Esophagus muscularis mucosa (tissue), 4 donors: ENCODE measurements around the gene DNAH10. TPM values are rescaled to one million over a fixed set of nuclear protein-coding genes. Genes with fewer than 3 reads are reported as not detected.

Experiments used
- DNase-seq: peaks from one replicate; pipeline ENCODE4 v3.0.0-alpha.2; 2017; ENCODE audit errors: extremely low spot score
- H3K27ac ChIP-seq, 4 donors: fragments of 200-600 bp; sonication (generic); replicated peaks in 1 of 4; 1 replicate in 3 of 4; 2 replicates in 1 of 4; pipeline ENCODE4 v1.5.1; 2016 to 2019; ENCODE audit warnings: mild to moderate bottlenecking in 1 of 4
- H3K27me3 ChIP-seq, 4 donors: fragments of 200-600 bp; sonication (generic); one replicate each; pipeline versions ENCODE4 v1.5.1 to v1.6.0; 2016 to 2019
- H3K36me3 ChIP-seq, 4 donors: fragments of 200-600 bp; sonication (generic); one replicate each; pipeline ENCODE4 v1.5.1; 2016 to 2019
- H3K4me1 ChIP-seq, 4 donors: fragments of 200-600 bp; sonication (generic); one replicate each; pipeline ENCODE4 v1.5.1; 2016 to 2019
- H3K4me3 ChIP-seq, 4 donors: fragments of 200-600 bp; sonication (generic); 1 replicate in 2 of 4; 2 replicates in 2 of 4; pipeline ENCODE4 v1.5.1; 2016 to 2019; ENCODE audit warnings: mild to moderate bottlenecking in 4 of 4, moderate library complexity in 1 of 4
- H3K9me3 ChIP-seq, 4 donors: fragments of 200-600 bp; sonication (generic); 1 replicate in 3 of 4; 2 replicates in 1 of 4; pipeline ENCODE4 v1.5.1; 2016 to 2019
- EP300 ChIP-seq: sonication (generic); formaldehyde crosslinking; IDR thresholded peaks from one replicate; pipeline ENCODE4 v1.6.1; 2017; ENCODE audit warnings: antibody characterized with exemption
- POLR2A ChIP-seq: fragments of 450-650 bp; IDR thresholded peaks from one replicate; pipeline ENCODE4 v1.6.1; 2017; ENCODE audit warnings: antibody characterized with exemption, moderate library complexity, mild to moderate bottlenecking, low read depth
- POLR2AphosphoS5 ChIP-seq, 2 donors: sonication (generic); formaldehyde crosslinking; IDR thresholded peaks; one replicate each; pipeline ENCODE4 v1.6.1; 2017; ENCODE audit warnings: antibody characterized with exemption in 2 of 2
- WGBS: methylation state at CpG from one replicate; pipeline ENCODE4 v1.1.5; 2018; 5-methylcytosine and 5-hydroxymethylcytosine counted together
- intact Hi-C: fragments of 100-400 bp; cut with DNase I; formaldehyde crosslinking; loops from one replicate; pipeline ENCODE4 v1.15.1; 2023
- total RNA-seq, 4 donors: library from RNA; depleted of rRNA; stranded (reverse); fragments of >200 nt; gene quantifications; one replicate each; pipeline versions ENCODE4 v1.1.0 to v1.2.1, GENCODE V29; 2016
- TF ChIP-seq, protein P1 (sequence below), 3 experiments: fragments of 200-600 bp in 2 of 3; fragments of 450-650 bp in 1 of 3; sonication (generic) in 2 of 3; IDR thresholded peaks; one replicate each; pipeline ENCODE4 v1.5.1; 2017 to 2019; ENCODE audit warnings: antibody characterized with exemption in 3 of 3, mild to moderate bottlenecking in 2 of 3, moderate library complexity in 1 of 3

The DNAH10 gene
- total RNA-seq, 4 donors from 2014 or later: 0.06 to 1.3 TPM; not detected in 2

DNA sequence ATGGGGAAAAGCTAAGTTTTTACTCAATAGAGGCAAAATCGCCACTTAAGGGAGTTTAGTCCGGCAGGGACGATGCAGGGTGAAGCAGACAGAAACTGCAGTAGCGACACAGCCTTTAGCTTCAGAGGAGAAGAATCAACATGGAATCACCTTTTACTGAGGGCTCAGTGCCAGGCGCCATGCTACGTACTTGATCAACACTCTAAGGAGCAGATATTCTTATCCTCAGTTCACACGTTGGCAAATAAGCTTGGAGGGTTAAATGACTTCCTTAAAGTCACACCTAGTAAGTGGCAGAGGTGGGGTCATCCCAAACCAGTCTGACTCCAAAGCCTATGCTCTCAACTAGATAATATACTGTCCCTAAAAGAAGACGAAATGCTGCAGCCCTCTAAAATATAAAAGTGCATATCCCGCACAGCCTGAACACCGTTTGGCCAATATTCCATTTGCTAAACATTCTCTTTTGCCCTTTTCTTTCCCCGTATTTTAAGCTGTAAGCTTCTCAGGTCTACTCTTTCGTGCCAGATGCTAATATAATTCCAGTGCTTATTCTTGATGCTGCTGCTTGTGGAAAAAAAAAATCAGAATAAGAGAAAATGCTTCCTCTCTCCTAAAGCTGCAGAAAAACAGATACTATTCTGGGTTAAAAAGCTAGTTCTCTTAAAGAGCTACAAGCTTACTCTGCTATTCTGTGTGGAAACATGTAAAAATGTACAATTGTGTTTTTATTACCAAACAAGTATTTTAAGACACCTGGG is 199.7 kb downstream of the DNAH10 start:
- Histone ChIP-seq H3K4me3 (no peak overlapping the region), H3K9me3 (no peaks in the 10 kb centered on the region), H3K27ac (no peak overlapping the region), H3K36me3 (peaks cover 0 to 6% (median 0%) of the 10 kb centered on the region in 4 donors), H3K4me1 (no peaks in the 10 kb centered on the region), H3K27me3 (no peaks in the 10 kb centered on the region)
- intact Hi-C loops: no loop called here
- 93% methylated on average over 12 of the region's 12 CpGs for WGBS
- DNase-seq: no peak
- TF ChIP-seq POLR2A: no peak

DNA sequence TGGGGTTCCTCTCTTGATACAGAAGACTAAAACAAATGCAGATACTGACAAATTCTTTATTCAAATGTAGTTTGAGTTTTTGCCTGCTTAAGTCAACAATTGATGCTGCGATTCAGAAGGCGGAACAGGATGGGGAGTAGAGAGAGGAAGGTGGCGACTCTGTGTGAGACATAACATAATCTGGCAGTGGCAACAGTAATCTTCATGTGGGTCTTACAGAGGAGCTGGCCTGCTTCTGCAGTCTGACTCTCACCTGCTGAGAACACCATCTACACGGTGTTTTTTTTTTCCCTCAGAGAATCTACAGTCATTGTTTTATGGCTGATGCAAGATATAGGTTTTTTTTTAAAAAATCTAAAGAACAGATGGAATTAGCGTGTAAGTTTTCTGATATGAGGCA is 200.4 kb downstream of the DNAH10 start:
- peaks cover 0 to 6% (median 0%) of the 10 kb centered on the region in 4 donors for H3K36me3 ChIP-seq
- 86% methylated on average over 5 of the region's 5 CpGs for WGBS
- H3K4me3 ChIP-seq: no peak overlapping the region
- TF ChIP-seq POLR2A: no peak
- no peak for TF ChIP-seq POLR2AphosphoS5 (IDR thresholded peaks at IDR 0.05)
- TF ChIP-seq, protein P1, sequence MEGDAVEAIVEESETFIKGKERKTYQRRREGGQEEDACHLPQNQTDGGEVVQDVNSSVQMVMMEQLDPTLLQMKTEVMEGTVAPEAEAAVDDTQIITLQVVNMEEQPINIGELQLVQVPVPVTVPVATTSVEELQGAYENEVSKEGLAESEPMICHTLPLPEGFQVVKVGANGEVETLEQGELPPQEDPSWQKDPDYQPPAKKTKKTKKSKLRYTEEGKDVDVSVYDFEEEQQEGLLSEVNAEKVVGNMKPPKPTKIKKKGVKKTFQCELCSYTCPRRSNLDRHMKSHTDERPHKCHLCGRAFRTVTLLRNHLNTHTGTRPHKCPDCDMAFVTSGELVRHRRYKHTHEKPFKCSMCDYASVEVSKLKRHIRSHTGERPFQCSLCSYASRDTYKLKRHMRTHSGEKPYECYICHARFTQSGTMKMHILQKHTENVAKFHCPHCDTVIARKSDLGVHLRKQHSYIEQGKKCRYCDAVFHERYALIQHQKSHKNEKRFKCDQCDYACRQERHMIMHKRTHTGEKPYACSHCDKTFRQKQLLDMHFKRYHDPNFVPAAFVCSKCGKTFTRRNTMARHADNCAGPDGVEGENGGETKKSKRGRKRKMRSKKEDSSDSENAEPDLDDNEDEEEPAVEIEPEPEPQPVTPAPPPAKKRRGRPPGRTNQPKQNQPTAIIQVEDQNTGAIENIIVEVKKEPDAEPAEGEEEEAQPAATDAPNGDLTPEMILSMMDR (IDR thresholded peaks at IDR 0.05): no peak
- TF ChIP-seq EP300: no peak
- peak; percentile 3 for DNase-seq
- H3K9me3 ChIP-seq: no peaks in the 10 kb centered on the region
- H3K27ac ChIP-seq: no peak overlapping the region
- H3K4me1 ChIP-seq: no peaks in the 10 kb centered on the region
- intact Hi-C loops: no loop called here
- no peaks in the 10 kb centered on the region for H3K27me3 ChIP-seq

DNA sequence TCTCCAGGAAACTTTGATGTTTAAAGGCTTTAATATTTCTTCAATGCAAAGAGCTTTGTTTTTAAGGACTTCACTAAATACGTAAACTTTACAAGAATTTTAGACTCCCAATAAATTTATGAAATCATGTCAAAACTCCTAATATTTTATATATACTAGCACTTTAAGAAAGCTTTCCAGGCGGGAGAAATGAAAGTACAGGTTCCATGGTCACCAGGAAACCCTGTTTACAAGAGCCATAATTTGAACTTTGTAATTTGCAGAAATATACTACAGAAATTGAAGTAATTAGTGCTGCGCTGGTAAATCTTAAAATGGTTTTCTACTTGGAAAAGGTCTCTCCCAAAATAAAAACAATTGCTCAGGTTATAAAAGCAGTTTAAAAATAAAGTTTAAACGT is 201.7 kb downstream of the DNAH10 start:
- intact Hi-C loops: no loop called here
- WGBS: 91% methylated on average over 4 of the region's 4 CpGs
- peaks cover 0 to 1% (median 0%) of the 10 kb centered on the region in 4 donors for H3K36me3 ChIP-seq

DNA sequence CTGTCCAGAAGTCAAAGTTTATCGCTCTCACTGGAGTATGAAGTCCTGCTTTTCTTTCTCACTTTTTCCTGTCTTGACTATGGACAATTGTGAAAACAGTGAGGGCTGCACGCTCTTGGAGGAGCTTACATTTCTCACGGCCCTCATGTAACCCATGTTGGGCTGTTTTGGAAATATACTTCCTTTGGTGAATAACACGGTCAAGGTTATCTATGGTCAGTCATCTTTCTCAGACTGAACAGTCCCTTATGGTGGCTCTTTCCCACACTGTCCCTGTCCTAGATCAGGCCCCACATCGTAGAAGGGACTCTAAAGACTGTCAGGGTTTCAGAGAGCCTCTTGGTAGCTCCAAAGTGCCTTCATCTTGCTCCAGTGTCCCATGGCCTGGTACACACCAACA is 203.3 kb downstream of the DNAH10 start:
- TF ChIP-seq, protein P1 (IDR thresholded peaks at IDR 0.05): no peak
- TF ChIP-seq POLR2A (no peak), EP300 (no peak), POLR2AphosphoS5 (IDR thresholded peaks at IDR 0.05) (no peak)
- Histone ChIP-seq H3K9me3 (no peaks in the 10 kb centered on the region), H3K4me3 (no peak overlapping the region), H3K27me3 (no peaks in the 10 kb centered on the region), H3K27ac (no peak overlapping the region), H3K36me3 (no peaks in the 10 kb centered on the region), H3K4me1 (peaks cover 0 to 26% (median 15%) of the 10 kb centered on the region in 4 donors)
- intact Hi-C loops: no loop called here
- DNase-seq: peak; percentile 26
- 55% methylated on average over 5 of the region's 5 CpGs for WGBS

More for the DNA sequence above, 201.7 kb downstream of the DNAH10 start:
- DNase-seq: no peak
- Histone ChIP-seq H3K4me1 (peaks cover 0 to 10% (median 3%) of the 10 kb centered on the region in 4 donors), H3K4me3 (no peak overlapping the region), H3K27me3 (no peaks in the 10 kb centered on the region), H3K9me3 (no peaks in the 10 kb centered on the region), H3K27ac (no peak overlapping the region)
- TF ChIP-seq POLR2AphosphoS5 (IDR thresholded peaks at IDR 0.05) (no peak), EP300 (no peak), POLR2A (no peak)
- TF ChIP-seq, protein P1 (IDR thresholded peaks at IDR 0.05): no peak

DNA sequence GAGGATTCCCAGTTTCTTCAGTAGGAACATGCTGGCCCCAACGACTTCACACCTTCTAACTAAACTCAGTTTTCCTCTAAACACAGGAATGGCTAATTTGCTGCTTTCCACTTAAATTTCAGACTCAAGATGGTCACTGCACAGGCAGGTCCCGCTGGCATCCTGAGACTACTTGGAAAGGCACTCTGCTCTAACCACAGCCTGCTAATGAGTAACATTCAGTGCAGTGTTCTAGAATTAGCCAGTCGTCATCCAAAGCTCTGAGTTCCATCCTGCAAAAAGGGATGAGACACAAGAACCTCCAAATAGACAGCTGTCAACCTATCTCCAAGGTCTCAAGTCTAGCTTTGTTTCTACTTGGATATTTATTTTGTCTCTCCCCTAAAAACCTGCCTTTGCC is 204.5 kb downstream of the DNAH10 start:
- Histone ChIP-seq H3K27me3 (no peaks in the 10 kb centered on the region), H3K4me3 (no peak overlapping the region), H3K4me1 (peaks cover 5 to 35% (median 24%) of the 10 kb centered on the region in 4 donors), H3K9me3 (no peaks in the 10 kb centered on the region), H3K36me3 (no peaks in the 10 kb centered on the region), H3K27ac (no peak overlapping the region)
- DNase-seq: no peak
- 78% methylated on average over 3 of the region's 3 CpGs for WGBS
- TF ChIP-seq POLR2AphosphoS5 (IDR thresholded peaks at IDR 0.05) (no peak), POLR2A (no peak), EP300 (no peak)
- TF ChIP-seq, protein P1 (IDR thresholded peaks at IDR 0.05): no peak
- intact Hi-C loops: no loop called here
